T-helper 2 cell treated with Interferon-gamma antibody and Interleukin-4, amounts not matched to agents 100 ng/mL and 5 ng/mL, for 36 hours (primary cell): ENCODE measurements around the gene EP400. TPM values are rescaled to one million over a fixed set of nuclear protein-coding genes. Genes with fewer than 3 reads are reported as not detected.

ENCODE experiments used
- intact Hi-C: fragments of 100-400 bp; cut with micrococcal nuclease; formaldehyde crosslinking; loops from one replicate; pipeline ENCODE4 v1.15.1; 2023
- total RNA-seq: library from RNA; stranded (reverse); gene quantifications from 2 replicates; pipeline ENCODE4 v1.2.3, GENCODE V29; 2022

Gene EP400
- total RNA-seq, 1 donor from 2014 or later = 56.4 TPM

DNA sequence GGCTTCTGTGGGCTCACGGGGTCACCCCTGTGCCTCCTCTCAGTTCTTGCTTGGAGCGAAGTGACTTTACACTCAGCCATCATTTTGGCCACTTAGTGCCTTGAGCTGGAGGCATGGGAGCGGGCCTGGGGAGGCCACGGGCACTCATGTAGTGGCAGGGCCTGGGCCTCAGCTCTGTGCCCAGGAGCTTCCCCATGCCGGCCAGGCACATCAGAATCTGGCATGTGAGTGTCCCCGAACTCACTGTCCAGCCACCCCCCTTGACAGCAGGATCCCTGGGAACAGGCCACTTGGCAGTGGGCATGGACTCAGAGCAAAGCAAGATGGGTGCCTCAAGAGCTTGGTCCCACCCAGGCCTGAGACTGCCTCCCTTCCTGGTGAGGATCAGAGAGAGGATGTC is 164.9 kb downstream of the EP400 start:
- intact Hi-C loops = no loop called here

DNA sequence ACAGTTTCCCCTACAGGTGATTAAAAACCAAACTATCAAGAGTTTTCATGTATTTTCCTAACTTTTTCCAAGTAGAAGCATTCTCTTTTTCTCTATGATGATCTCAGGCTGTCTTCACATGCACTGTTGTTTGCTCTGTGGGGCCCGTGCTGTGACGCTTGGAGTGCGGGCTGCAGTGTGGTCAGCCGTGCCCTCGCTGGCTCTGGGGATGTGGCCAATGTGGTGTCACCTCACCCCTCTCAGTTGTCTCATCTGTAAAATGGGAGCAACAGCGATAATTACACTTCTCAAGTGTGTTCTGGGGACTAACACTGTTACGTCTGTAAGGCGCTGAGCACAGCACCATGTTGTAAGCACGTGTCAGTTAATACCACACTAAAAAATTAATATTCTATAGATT is 165.8 kb downstream of the EP400 start:
- intact Hi-C loops = no loop called here

GRCh38 chr12:132116709-132117557 is 167.2 kb downstream of the EP400 start:
- intact Hi-C loops = no loop called here

DNA sequence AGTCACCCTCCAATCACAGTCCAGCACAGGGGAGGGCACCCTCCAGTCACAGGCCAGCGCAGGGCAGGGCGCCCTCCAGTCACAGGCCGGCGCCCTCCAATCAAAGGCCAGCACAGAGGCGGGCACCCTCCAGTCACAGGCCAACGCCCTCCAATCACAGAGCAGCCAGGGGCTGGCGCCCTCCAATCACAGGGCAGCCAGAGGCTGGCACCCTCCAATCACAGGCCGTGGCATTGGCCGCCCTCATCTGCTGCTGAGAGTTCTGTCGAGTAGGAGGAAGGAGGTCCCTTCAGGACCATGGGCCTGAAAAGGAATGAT is 167.8 kb downstream of the EP400 start:
- intact Hi-C loops = no loop called here

- intact Hi-C loops = no loop called here
Observed at GRCh38 chr12:132118876-132119275, 169.1 kb downstream of the EP400 start.

- intact Hi-C loops = no loop called here
Observed at GRCh38 chr12:132121283-132121682, 171.5 kb downstream of the EP400 start.

DNA sequence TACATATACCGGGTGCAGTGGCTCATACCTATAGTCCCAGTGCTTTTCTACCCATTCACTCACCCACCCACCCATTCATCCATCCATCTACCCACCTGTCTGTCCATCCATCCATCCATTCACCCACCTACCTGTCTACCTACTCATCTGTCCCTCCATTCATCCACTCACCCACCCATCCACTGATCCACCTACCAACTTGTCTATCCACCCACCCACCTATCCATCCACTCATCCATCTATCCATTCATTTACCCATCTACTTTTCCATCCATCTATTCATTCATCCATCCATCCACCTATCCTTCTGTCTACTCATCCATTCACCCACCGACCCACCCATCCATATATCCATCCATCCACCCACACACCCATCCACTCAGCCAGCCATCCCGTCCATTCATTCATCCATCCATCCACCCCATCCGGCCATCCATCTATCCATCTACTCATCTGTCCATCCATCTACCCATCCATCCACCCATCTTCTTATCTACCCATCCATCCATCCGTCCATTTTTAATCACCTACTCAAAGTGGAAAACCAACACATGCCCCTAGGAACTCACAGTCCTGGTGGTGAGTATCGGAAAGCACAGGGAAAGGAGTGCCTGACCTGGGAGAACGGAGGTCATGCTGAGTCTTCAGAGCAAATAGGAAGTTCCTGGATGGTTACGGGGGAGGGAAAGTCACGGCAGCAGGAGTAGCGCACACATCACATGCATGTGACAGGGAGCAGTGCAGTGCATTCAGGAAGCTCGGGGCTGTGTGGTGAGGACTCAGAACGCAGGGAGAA is 174.4 kb downstream of the EP400 start:
- intact Hi-C loops = no loop called here

GRCh38 chr12:132124766-132125425 is 175.2 kb downstream of the EP400 start:
- intact Hi-C loops = no loop called here

- intact Hi-C loops = no loop called here
Observed at GRCh38 chr12:132125736-132126135, 176.0 kb downstream of the EP400 start.

DNA sequence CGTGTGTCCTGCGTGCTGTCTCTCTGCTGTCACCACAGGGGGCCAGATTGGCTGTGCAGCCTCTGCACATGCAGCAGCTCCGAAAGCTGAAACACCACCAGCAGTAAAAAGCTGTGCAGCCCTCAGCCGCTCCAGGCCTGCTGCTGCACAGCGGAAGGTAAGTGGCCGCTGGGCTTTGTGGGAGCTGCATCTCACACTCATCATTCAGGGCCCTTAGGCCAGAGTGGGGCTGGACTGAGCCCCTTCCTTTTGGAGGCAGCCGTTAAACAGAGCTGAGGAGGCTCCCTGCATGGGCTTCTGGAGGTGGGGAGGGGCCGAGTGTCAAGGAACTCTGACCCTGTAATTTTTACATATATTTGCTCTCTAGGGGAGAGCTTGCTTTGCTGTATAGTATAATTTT is 177.3 kb downstream of the EP400 start:
- intact Hi-C loops = no loop called here

DNA sequence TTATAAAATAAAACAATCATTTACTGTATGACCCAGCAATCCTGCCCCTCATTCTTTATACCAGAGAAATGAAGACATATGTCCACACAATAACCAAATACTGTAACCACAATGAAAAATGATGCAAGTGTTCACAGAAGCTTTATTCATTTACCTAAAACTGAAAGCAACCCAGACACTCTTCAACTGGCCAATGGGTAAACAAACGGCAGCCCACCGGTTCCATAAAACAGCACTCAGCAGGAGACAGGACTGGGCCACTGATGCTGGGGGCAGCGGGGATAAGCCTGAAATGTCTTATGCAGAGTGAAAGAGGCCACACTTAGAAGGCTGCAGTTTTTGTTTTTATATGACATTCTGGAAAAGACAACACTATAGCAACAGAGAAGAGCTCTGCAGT is 179.3 kb downstream of the EP400 start:
- intact Hi-C loops = no loop called here

GRCh38 chr12:132130690-132131089 is 180.9 kb downstream of the EP400 start:
- intact Hi-C loops = no loop called here

Other genes starting within 250 kb of the EP400 start
- gene SFSWAP, start 238.9 kb upstream of the EP400 start, total RNA-seq = 58.1 and 59.2 TPM in 2 replicates
- gene MMP17, start 121.5 kb upstream of the EP400 start, total RNA-seq = 0.23 TPM in 1 of 2 replicates, not detected in the other
- 21.3 and 24.1 TPM in 2 replicates for gene ULK1, start 55.3 kb upstream of the EP400 start, total RNA-seq
- 68.3 and 69.5 TPM in 2 replicates for gene PUS1, start 20.7 kb upstream of the EP400 start, total RNA-seq
- gene DDX51, start 194.4 kb downstream of the EP400 start, total RNA-seq = 35.0 and 35.2 TPM in 2 replicates
- 32.5 and 33.5 TPM in 2 replicates for gene NOC4L, start 194.5 kb downstream of the EP400 start, total RNA-seq